Trophoblast cell (in vitro differentiated cells and primary cell): ENCODE measurements around the gene MLN.
A peak's percentile ranks its signal among the peaks of the same experiment; 100 is the strongest.

Source experiments
- DNase-seq, 2 donors: peaks; one replicate each; pipeline ENCODE4 v3.0.0-alpha.2; 2016
- H2AFZ ChIP-seq: 2 replicates; pipeline ENCODE4 v1.6.1; 2013; ENCODE audit warnings: low read length, moderate library complexity, mild to moderate bottlenecking; ENCODE audit not compliant: insufficient read depth, poor library complexity
- H2AK5ac ChIP-seq: 2 replicates; pipeline ENCODE4 v1.6.1; 2013; ENCODE audit warnings: mild to moderate bottlenecking, low read length
- H2BK120ac ChIP-seq: 2 replicates; pipeline ENCODE4 v1.6.1; 2013; ENCODE audit warnings: low read length, mild to moderate bottlenecking, moderate library complexity; ENCODE audit not compliant: insufficient read depth, poor library complexity
- H2BK12ac ChIP-seq: 2 replicates; pipeline ENCODE4 v1.6.1; 2013; ENCODE audit warnings: mild to moderate bottlenecking, low read length, moderate library complexity
- H2BK5ac ChIP-seq: 2 replicates; pipeline ENCODE4 v1.6.1; 2013; ENCODE audit warnings: low read length, low read depth, moderate library complexity, mild to moderate bottlenecking; ENCODE audit not compliant: poor library complexity
- H3K14ac ChIP-seq: 2 replicates; pipeline ENCODE4 v1.6.1; 2013; ENCODE audit warnings: mild to moderate bottlenecking, low read length
- H3K18ac ChIP-seq: 2 replicates; pipeline ENCODE4 v1.6.1; 2013; ENCODE audit warnings: mild to moderate bottlenecking, low read length
- H3K23ac ChIP-seq: 2 replicates; pipeline ENCODE4 v1.6.1; 2013; ENCODE audit warnings: low read length
- H3K27ac ChIP-seq: 2 replicates; pipeline ENCODE4 v1.5.1; 2013; ENCODE audit warnings: low read depth, mild to moderate bottlenecking, inconsistent platforms, low read length, moderate library complexity
- H3K27me3 ChIP-seq: 2 replicates; pipeline ENCODE4 v1.6.1; 2013; ENCODE audit warnings: inconsistent platforms, mild to moderate bottlenecking, low read length, moderate library complexity; ENCODE audit not compliant: insufficient read depth
- H3K36me3 ChIP-seq, 2 experiments: 1 replicate in 1 of 2; 2 replicates in 1 of 2; pipeline ENCODE4 v1.6.1; 2013; ENCODE audit warnings: low read length in 2 of 2, mild to moderate bottlenecking in 2 of 2, moderate library complexity in 1 of 2; ENCODE audit not compliant: insufficient read depth in 2 of 2, control insufficient read depth in 1 of 2
- H3K4ac ChIP-seq: 2 replicates; pipeline ENCODE4 v1.6.1; 2013; ENCODE audit warnings: low read depth, mild to moderate bottlenecking, low read length, moderate library complexity
- H3K4me1 ChIP-seq, 2 experiments: 1 replicate in 1 of 2; 2 replicates in 1 of 2; pipeline ENCODE4 v1.6.1; 2013; ENCODE audit warnings: low read length in 2 of 2, mild to moderate bottlenecking in 2 of 2, moderate library complexity in 1 of 2; ENCODE audit not compliant: insufficient read depth in 2 of 2, control insufficient read depth in 1 of 2
- H3K4me2 ChIP-seq: 2 replicates; pipeline ENCODE4 v1.6.1; 2013; ENCODE audit warnings: inconsistent platforms, mild to moderate bottlenecking, low read length, moderate library complexity
- H3K4me3 ChIP-seq: 2 replicates; pipeline ENCODE4 v1.5.1; 2013; ENCODE audit warnings: mild to moderate bottlenecking, low read depth, low read length, inconsistent platforms
- H3K79me1 ChIP-seq: one replicate; pipeline ENCODE4 v1.6.1; 2013; ENCODE audit warnings: low read length
- H3K79me2 ChIP-seq: 2 replicates; pipeline ENCODE4 v1.6.1; 2013; ENCODE audit warnings: low read length, mild to moderate bottlenecking; ENCODE audit not compliant: control insufficient read depth, insufficient read depth, poor library complexity
- H3K9ac ChIP-seq: 2 replicates; pipeline ENCODE4 v1.6.1; 2013; ENCODE audit warnings: mild to moderate bottlenecking, low read length
- H3K9me3 ChIP-seq: 2 replicates; pipeline ENCODE4 v1.6.1; 2013; ENCODE audit warnings: low read depth, mild to moderate bottlenecking, control low read depth, inconsistent platforms, low read length; ENCODE audit not compliant: insufficient read depth
- H4K12ac ChIP-seq: 2 replicates; pipeline ENCODE4 v1.6.1; 2013; ENCODE audit warnings: low read depth, mild to moderate bottlenecking, low read length, moderate library complexity
- H4K8ac ChIP-seq: 2 replicates; pipeline ENCODE4 v1.6.1; 2013; ENCODE audit warnings: low read depth, mild to moderate bottlenecking, low read length, moderate library complexity
- H4K91ac ChIP-seq: one replicate; pipeline ENCODE4 v1.6.1; 2013; ENCODE audit warnings: low read depth, mild to moderate bottlenecking, low read length, moderate library complexity
- WGBS: extraction: QIAGEN DNeasy Blood & Tissue Kit; methylation state at CpG from one replicate; pipeline ENCODE4 v1.1.7; 2013; ENCODE audit warnings: missing lambda C conversion rate; ENCODE audit not compliant: insufficient read length, insufficient coverage; ENCODE audit errors: extremely low coverage; 5-methylcytosine and 5-hydroxymethylcytosine counted together

MLN gene

GRCh38 chr6:33806841-33807240, 3.0 kb upstream of the MLN start:
- no peaks in the 10 kb centered on the region for H3K9me3 ChIP-seq
- no peak for DNase-seq
- H2AFZ ChIP-seq, result no peak overlapping the region
- no peak overlapping the region for H3K9ac ChIP-seq
- no peak overlapping the region for H2AK5ac ChIP-seq
- no peak overlapping the region for H3K23ac ChIP-seq
- H3K14ac ChIP-seq, result no peak overlapping the region
- H3K27ac ChIP-seq, result no peak overlapping the region
- no peaks in the 10 kb centered on the region for H3K36me3 ChIP-seq
- H3K4ac ChIP-seq, result no peak overlapping the region
- no peak overlapping the region for H3K4me3 ChIP-seq
- H2BK12ac ChIP-seq, result no peak overlapping the region
- no peak overlapping the region for H4K12ac ChIP-seq
- H2BK120ac ChIP-seq, result no peak overlapping the region
- no CpG with 5 or more reads among the region's 9 CpGs for WGBS
- no peak overlapping the region for H3K4me2 ChIP-seq
- H3K27me3 ChIP-seq, result no peaks in the 10 kb centered on the region
- no peak overlapping the region for H2BK5ac ChIP-seq
- H3K79me2 ChIP-seq, result no peaks in the 10 kb centered on the region
- no peak overlapping the region for H4K91ac ChIP-seq
- H3K18ac ChIP-seq, result no peak overlapping the region
- peaks cover 2 to 3% of the 10 kb centered on the region in 2 experiments for H3K4me1 ChIP-seq
- no peaks in the 10 kb centered on the region for H3K79me1 ChIP-seq
- H4K8ac ChIP-seq, result no peak overlapping the region

DNA sequence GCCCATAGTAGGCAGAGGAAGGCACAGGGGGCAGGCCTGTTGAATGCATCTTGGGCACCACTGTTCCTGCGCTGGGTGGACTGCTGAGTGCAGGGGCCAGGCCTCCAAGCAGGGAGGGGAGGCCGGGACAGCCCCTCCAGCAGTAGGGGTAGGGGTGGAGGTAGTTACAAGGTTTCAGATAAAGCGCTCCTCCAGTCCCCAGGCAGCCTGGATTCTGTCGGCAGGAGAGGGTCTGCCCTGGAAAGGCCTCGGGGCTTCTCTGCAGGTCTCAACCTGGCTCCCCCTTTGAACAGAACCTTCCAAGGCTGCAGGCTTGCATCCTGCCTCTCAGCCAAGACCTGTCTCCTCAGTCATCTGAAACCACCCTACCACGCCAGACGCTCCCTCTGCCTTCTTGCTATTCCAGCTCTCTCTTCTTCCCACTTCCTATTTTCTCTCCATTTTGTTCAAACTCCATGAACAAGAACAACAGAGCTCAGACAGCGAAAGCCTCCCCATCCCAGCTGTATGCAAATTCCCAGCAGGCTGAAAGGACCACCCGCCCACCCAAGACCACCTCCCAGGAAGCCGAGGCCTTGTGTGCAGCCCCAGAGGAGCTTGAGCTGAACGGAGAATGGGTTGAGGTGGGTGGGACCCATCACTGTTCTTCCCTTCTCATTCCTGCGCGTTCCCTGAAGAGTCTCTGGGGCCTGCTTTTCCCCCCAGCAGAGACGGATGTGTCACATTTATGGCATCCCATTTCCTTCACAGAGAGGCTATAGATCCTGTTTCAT, 1.4 kb downstream of the MLN start:
- WGBS, result no CpG with 5 or more reads among the region's 14 CpGs
- H3K27ac ChIP-seq, result no peak overlapping the region

DNA sequence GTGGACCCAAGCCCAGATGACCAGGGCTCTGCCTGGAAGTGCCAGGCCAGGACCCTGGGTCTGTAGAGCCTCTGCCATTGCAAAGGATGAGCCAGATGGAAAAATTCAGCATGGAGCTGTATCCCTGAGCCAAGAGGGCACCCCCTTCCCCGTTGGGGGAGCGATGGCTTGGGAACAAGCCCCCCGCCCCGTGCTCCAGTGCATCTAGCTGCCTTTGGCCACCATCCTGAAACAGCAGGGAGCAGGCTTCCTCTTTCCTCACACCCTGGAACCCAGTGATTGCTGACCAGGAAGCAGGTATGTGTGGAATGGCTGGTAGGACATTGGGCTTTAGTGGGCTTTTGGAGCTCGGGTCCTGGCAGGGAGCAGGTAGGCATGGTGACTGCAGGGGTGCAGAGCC, 2.2 kb downstream of the MLN start:
- Histone ChIP-seq H3K36me3 (no peaks in the 10 kb centered on the region), H3K79me1 (no peaks in the 10 kb centered on the region), H2AFZ (no peak overlapping the region), H3K14ac (no peak overlapping the region), H2BK12ac (no peak overlapping the region), H2AK5ac (no peak overlapping the region), H4K91ac (no peak overlapping the region), H3K23ac (no peak overlapping the region), H3K4ac (no peak overlapping the region), H4K12ac (no peak overlapping the region), H3K18ac (no peak overlapping the region), H4K8ac (no peak overlapping the region), H3K4me1 (peaks cover 3 to 4% of the 10 kb centered on the region in 2 experiments), H2BK5ac (no peak overlapping the region), H3K79me2 (no peaks in the 10 kb centered on the region), H3K9me3 (no peaks in the 10 kb centered on the region), H3K27ac (no peak overlapping the region), H3K4me2 (no peak overlapping the region), H2BK120ac (no peak overlapping the region), H3K4me3 (no peak overlapping the region), H3K27me3 (no peaks in the 10 kb centered on the region), H3K9ac (no peak overlapping the region)
- peak in 1 of 2 donors; percentile 4 for DNase-seq
- no CpG with 5 or more reads among the region's 5 CpGs for WGBS

More for the DNA sequence above, 1.4 kb downstream of the MLN start:
- H4K91ac ChIP-seq, result no peak overlapping the region
- DNase-seq, result no peak
- no peaks in the 10 kb centered on the region for H3K36me3 ChIP-seq
- no peak overlapping the region for H3K18ac ChIP-seq
- H3K4me3 ChIP-seq, result peak overlapping the region; percentile 33
- H3K9ac ChIP-seq, result no peak overlapping the region
- H2AK5ac ChIP-seq, result no peak overlapping the region
- H3K4me1 ChIP-seq, result peaks cover 3 to 4% of the 10 kb centered on the region in 2 experiments
- H3K9me3 ChIP-seq, result no peaks in the 10 kb centered on the region
- H3K14ac ChIP-seq, result no peak overlapping the region
- no peak overlapping the region for H3K23ac ChIP-seq
- no peak overlapping the region for H4K8ac ChIP-seq
- no peak overlapping the region for H3K4me2 ChIP-seq
- H3K79me2 ChIP-seq, result no peaks in the 10 kb centered on the region
- no peak overlapping the region for H4K12ac ChIP-seq
- no peak overlapping the region for H2BK120ac ChIP-seq
- H3K27me3 ChIP-seq, result no peaks in the 10 kb centered on the region
- no peak overlapping the region for H3K4ac ChIP-seq
- no peak overlapping the region for H2AFZ ChIP-seq
- H2BK5ac ChIP-seq, result no peak overlapping the region
- H2BK12ac ChIP-seq, result no peak overlapping the region
- no peaks in the 10 kb centered on the region for H3K79me1 ChIP-seq

GRCh38 chr6:33800248-33800969, 3.4 kb downstream of the MLN start:
- no CpG with 5 or more reads among the region's 13 CpGs for WGBS
- no peaks in the 10 kb centered on the region for H3K79me1 ChIP-seq

More at GRCh38 chr6:33800248-33800969, 3.4 kb downstream of the MLN start:
- no peak overlapping the region for H3K14ac ChIP-seq
- H3K4me1 ChIP-seq, result peaks cover 3 to 4% of the 10 kb centered on the region in 2 experiments
- no peaks in the 10 kb centered on the region for H3K27me3 ChIP-seq
- no peaks in the 10 kb centered on the region for H3K36me3 ChIP-seq
- no peak overlapping the region for H2BK12ac ChIP-seq
- no peak overlapping the region for H3K27ac ChIP-seq
- H3K18ac ChIP-seq, result no peak overlapping the region
- H3K79me2 ChIP-seq, result no peaks in the 10 kb centered on the region
- no peak overlapping the region for H4K91ac ChIP-seq
- no peak overlapping the region for H3K4me3 ChIP-seq
- H3K4ac ChIP-seq, result no peak overlapping the region
- no peaks in the 10 kb centered on the region for H3K9me3 ChIP-seq
- H4K8ac ChIP-seq, result no peak overlapping the region
- no peak overlapping the region for H3K23ac ChIP-seq
- H2BK5ac ChIP-seq, result no peak overlapping the region
- H4K12ac ChIP-seq, result no peak overlapping the region
- no peak for DNase-seq
- no peak overlapping the region for H2BK120ac ChIP-seq
- no peak overlapping the region for H3K4me2 ChIP-seq
- no peak overlapping the region for H2AFZ ChIP-seq
- no peak overlapping the region for H2AK5ac ChIP-seq
- no peak overlapping the region for H3K9ac ChIP-seq
